K562 treated with DMSO at 1 percent for 12 hours (cell line): ENCODE data around the gene FOLH1. TPM values are rescaled to one million over a fixed set of nuclear protein-coding genes. Genes with fewer than 3 reads are reported as not detected.

Experiments
- total RNA-seq: library from RNA; unstranded; fragments of 300-600 nt; gene quantifications from 2 replicates; pipeline ENCODE4 v1.2.3, GENCODE V29; 2022; ENCODE audit not compliant: insufficient read depth

Gene FOLH1
- not detected in 2 replicates for total RNA-seq

GRCh38 chr11:49208006-49208721 is at the start of gene FOLH1:
Gene FOLH1, minus strand, starts transcription at chr11:49208602. Its CDS starts 193 bp downstream, at chr11:49208409.

Other genes with a start within 250 kb of the FOLH1 start
- gene TRIM51G, start 224.7 kb downstream of the FOLH1 start, total RNA-seq = not detected in 2 replicates
- not detected in 2 replicates for gene TRIM49B, start 179.8 kb downstream of the FOLH1 start, total RNA-seq
- not detected in 2 replicates for gene TRIM64C, start 149.5 kb downstream of the FOLH1 start, total RNA-seq